SK-N-MC (cell line): Measurements from ENCODE around the gene R3HDM4.

Experiments
- DNase-seq: peaks from one replicate; pipeline ENCODE4 v3.0.0-alpha.2; 2011; ENCODE audit warnings: low read depth, low spot score
- H3K27ac ChIP-seq: fragments of 200-600 bp; sonication (generic); 2 replicates; pipeline ENCODE4 v1.5.1; 2016; ENCODE audit warnings: mixed run types
- H3K36me3 ChIP-seq: fragments of 200-600 bp; sonication (generic); 2 replicates; pipeline ENCODE4 v1.6.1; 2017; ENCODE audit warnings: antibody characterized with exemption, low read length, mixed read lengths; ENCODE audit not compliant: insufficient read depth
- H3K4me3 ChIP-seq: fragments of 200-600 bp; sonication (generic); 2 replicates; pipeline ENCODE4 v1.5.1; 2016
- H3K9ac ChIP-seq: fragments of 200-600 bp; sonication (generic); 2 replicates; pipeline ENCODE4 v1.8.0; 2017; ENCODE audit warnings: mixed run types, mixed read lengths; ENCODE audit not compliant: insufficient read length
- H3K9me3 ChIP-seq: fragments of 200-600 bp; sonication (generic); 2 replicates; pipeline ENCODE4 v1.6.1; 2017; ENCODE audit warnings: low read depth, mild to moderate bottlenecking, antibody characterized with exemption, low read length, moderate library complexity, mixed read lengths
- EZH2 ChIP-seq: fragments of 200-600 bp; sonication (generic); IDR thresholded peaks from one replicate; pipeline ENCODE4 v1.6.1; 2017; ENCODE audit warnings: antibody characterized with exemption
- FOXP2 ChIP-seq: optimal IDR thresholded peaks from 2 replicates; pipeline ENCODE3; 2011; ENCODE audit warnings: mild to moderate bottlenecking, moderate library complexity; ENCODE audit not compliant: insufficient read depth; ENCODE audit errors: extremely low read length, control extremely low read depth
- POLR2AphosphoS5 ChIP-seq: IDR thresholded peaks from 2 replicates; pipeline ENCODE4 v1.6.1; 2012; ENCODE audit warnings: mild to moderate bottlenecking, low read depth, low read length, borderline replicate concordance

R3HDM4 gene

GRCh38 chr19:937259-937694 is 24.3 kb upstream of the R3HDM4 start:
- DNase-seq, result no peak
- TF ChIP-seq EZH2, result no peak
- TF ChIP-seq FOXP2, result no peak
- TF ChIP-seq POLR2AphosphoS5, result no peak
- no peak overlapping the region for H3K9ac ChIP-seq
- no peak overlapping the region for H3K4me3 ChIP-seq
- H3K9me3 ChIP-seq, result no peaks in the 10 kb centered on the region
- no peak overlapping the region for H3K27ac ChIP-seq
- H3K36me3 ChIP-seq, result no peaks in the 10 kb centered on the region; the same call in 1 of the 2 replicates

GRCh38 chr19:936175-936546 is 23.1 kb upstream of the R3HDM4 start:
- Histone ChIP-seq H3K4me3 (no peak overlapping the region), H3K9ac (no peak overlapping the region), H3K36me3 (no peaks in the 10 kb centered on the region), H3K9me3 (no peaks in the 10 kb centered on the region), H3K27ac (no peak overlapping the region)
- no peak for DNase-seq
- TF ChIP-seq EZH2, result no peak
- TF ChIP-seq FOXP2, result no peak
- no peak for TF ChIP-seq POLR2AphosphoS5

GRCh38 chr19:934865-935479 is 22.0 kb upstream of the R3HDM4 start:
- DNase-seq, result no peak
- Histone ChIP-seq H3K36me3 (peaks cover under 1% of the 10 kb centered on the region; the same call in 1 of the 2 replicates), H3K27ac (no peak overlapping the region), H3K9ac (no peak overlapping the region), H3K4me3 (no peak overlapping the region), H3K9me3 (no peaks in the 10 kb centered on the region)
- TF ChIP-seq EZH2 (no peak), FOXP2 (no peak), POLR2AphosphoS5 (no peak)

- no peak overlapping the region for H3K27ac ChIP-seq
- no peak overlapping the region for H3K4me3 ChIP-seq
- no peak for TF ChIP-seq POLR2AphosphoS5
- no peak for TF ChIP-seq EZH2
- no peak for TF ChIP-seq FOXP2
- no peak overlapping the region for H3K9ac ChIP-seq
- H3K9me3 ChIP-seq, result no peaks in the 10 kb centered on the region
- H3K36me3 ChIP-seq, result peaks cover 3% of the 10 kb centered on the region; the same call in 1 of the 2 replicates
- no peak for DNase-seq
These were observed 21.3 kb upstream of the R3HDM4 start for GRCh38 chr19:934197-934840.

GRCh38 chr19:933553-933882 is 20.5 kb upstream of the R3HDM4 start:
- H3K36me3 ChIP-seq, result peaks cover 3% of the 10 kb centered on the region; the same call in 1 of the 2 replicates
- TF ChIP-seq POLR2AphosphoS5 (no peak), FOXP2 (no peak), EZH2 (no peak)
- no peak overlapping the region for H3K4me3 ChIP-seq

GRCh38 chr19:932648-933552 is 19.9 kb upstream of the R3HDM4 start:
- Histone ChIP-seq H3K9ac (no peak overlapping the region), H3K4me3 (no peak overlapping the region)

More at GRCh38 chr19:933553-933882, 20.5 kb upstream of the R3HDM4 start:
- no peak overlapping the region for H3K27ac ChIP-seq
- no peak for DNase-seq
- H3K9me3 ChIP-seq, result no peaks in the 10 kb centered on the region
- H3K9ac ChIP-seq, result no peak overlapping the region

GRCh38 chr19:931860-932647 is 19.0 kb upstream of the R3HDM4 start:
- Histone ChIP-seq H3K9ac (no peak overlapping the region), H3K9me3 (no peaks in the 10 kb centered on the region), H3K36me3 (peaks cover 3% of the 10 kb centered on the region; the same call in 1 of the 2 replicates), H3K27ac (no peak overlapping the region), H3K4me3 (no peak overlapping the region)
- no peak for TF ChIP-seq POLR2AphosphoS5
- no peak for TF ChIP-seq EZH2
- no peak for DNase-seq

More at GRCh38 chr19:932648-933552, 19.9 kb upstream of the R3HDM4 start:
- H3K9me3 ChIP-seq, result no peaks in the 10 kb centered on the region
- no peak for DNase-seq
- no peak for TF ChIP-seq EZH2
- TF ChIP-seq POLR2AphosphoS5, result no peak
- no peak for TF ChIP-seq FOXP2
- peaks cover 3% of the 10 kb centered on the region; the same call in 1 of the 2 replicates for H3K36me3 ChIP-seq
- H3K27ac ChIP-seq, result no peak overlapping the region
